NCI-H1694 (cell line): Measurements from ENCODE around the gene TMEM50A.
"Not testable (repeated sequence)": the region's sequence is repeated elsewhere in the genome, so short reads cannot be mapped to it uniquely, and the experiment has no call there.

Experiments used
- DNase-seq: peaks from one replicate; lab custom pipeline; 2025; lab: John Stamatoyannopoulos, UW

The TMEM50A gene

GRCh38 chr1:25387096-25387495, 49.0 kb downstream of the TMEM50A start:
- DNase-seq: not testable (repeated sequence)

GRCh38 chr1:25388691-25389090, 50.6 kb downstream of the TMEM50A start:
- not testable (repeated sequence) for DNase-seq

GRCh38 chr1:25389721-25390120, 51.6 kb downstream of the TMEM50A start:
- DNase-seq: not testable (repeated sequence)

GRCh38 chr1:25392841-25393240, 54.7 kb downstream of the TMEM50A start:
- DNase-seq: no peak

GRCh38 chr1:25397549-25397948, 59.4 kb downstream of the TMEM50A start:
- DNase-seq: not testable (repeated sequence)

- not testable (repeated sequence) for DNase-seq
Observed at GRCh38 chr1:25398079-25398478, 59.9 kb downstream of the TMEM50A start.

GRCh38 chr1:25402947-25403803, 65.0 kb downstream of the TMEM50A start:
- DNase-seq: not testable (repeated sequence)

- not testable (repeated sequence) for DNase-seq
Observed at GRCh38 chr1:25405731-25406305, 67.7 kb downstream of the TMEM50A start.

GRCh38 chr1:25409641-25410427, 71.7 kb downstream of the TMEM50A start:
- DNase-seq: not testable (repeated sequence)
